ENCODE data around the gene TSPAN18.

Gene TSPAN18

DNA sequence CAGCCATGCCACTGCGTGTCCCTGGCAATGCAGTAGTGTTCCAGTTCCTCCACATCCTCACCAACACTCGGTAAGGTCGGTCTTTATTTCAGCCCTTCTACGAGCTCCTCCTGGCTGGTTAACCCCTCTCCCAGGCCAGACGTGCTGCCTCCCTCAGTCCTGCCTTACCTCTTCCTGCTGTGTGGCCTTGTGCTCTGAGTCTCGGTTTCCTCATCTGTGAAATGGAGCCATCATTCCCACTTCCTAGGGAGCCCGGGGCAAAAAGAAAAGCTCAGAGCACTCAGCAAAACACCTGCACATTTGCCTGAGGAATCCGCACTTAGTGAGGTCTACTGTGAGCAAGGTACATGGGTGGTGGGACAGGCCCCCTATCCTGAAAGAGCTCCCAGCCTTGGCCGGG lies 214.1 kb downstream of the TSPAN18 start:
- Mint-ChIP-seq H3K27ac (no peak overlapping the region), H3K4me1 (peaks cover 55% of the 10 kb centered on the region), H3K9me3 (no peaks in the 10 kb centered on the region), H3K36me3 (peaks cover 12% of the 10 kb centered on the region), H3K4me3 (no peak overlapping the region)
- ATAC-seq (no peak), DNase-seq (ENCODE audit: low spot score in 2 of 2) (no peak)

DNA sequence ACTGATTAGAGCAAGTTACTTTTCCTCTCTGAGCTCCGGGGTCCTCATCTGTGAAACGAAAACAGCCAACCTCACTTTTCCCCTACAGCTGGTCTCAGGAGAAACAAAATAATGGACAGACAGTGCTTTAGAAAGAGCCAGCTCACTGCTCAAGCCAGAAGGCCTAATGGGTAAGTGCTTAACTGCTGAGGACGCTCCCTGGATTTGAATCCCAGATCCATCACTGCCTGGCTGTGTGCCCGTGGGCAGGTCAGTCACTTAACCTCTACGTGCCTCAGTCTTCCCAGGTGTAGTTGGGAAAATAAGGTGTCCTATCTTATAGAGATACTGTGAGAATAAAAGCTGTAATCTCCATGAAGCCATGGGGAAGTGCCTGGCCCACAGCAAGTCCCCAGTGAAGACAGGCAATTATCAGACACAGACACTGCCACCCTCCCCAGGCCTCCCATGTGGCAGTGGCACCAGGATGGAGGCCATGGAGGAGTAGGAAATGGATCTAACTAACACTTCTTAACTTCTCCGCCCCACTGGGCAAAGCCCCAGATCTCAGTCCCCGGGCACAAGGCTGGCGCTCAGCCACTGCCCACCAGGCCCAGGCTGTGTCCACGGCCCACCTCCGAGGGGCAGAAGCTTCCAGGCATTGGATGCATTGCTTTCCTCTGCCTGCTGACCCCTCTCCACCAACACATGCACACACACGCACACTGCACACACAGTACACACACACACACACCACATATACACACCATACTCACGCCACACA lies 214.7 kb downstream of the TSPAN18 start:
- Mint-ChIP-seq H3K36me3 (peaks cover 12% of the 10 kb centered on the region), H3K9me3 (no peaks in the 10 kb centered on the region), H3K4me1 (peaks cover 61% of the 10 kb centered on the region), H3K27ac (peak overlapping the region; percentile 92), H3K4me3 (no peak overlapping the region)
- DNase-seq (ENCODE audit: low spot score in 2 of 2) (no peak), ATAC-seq (no peak)

DNA sequence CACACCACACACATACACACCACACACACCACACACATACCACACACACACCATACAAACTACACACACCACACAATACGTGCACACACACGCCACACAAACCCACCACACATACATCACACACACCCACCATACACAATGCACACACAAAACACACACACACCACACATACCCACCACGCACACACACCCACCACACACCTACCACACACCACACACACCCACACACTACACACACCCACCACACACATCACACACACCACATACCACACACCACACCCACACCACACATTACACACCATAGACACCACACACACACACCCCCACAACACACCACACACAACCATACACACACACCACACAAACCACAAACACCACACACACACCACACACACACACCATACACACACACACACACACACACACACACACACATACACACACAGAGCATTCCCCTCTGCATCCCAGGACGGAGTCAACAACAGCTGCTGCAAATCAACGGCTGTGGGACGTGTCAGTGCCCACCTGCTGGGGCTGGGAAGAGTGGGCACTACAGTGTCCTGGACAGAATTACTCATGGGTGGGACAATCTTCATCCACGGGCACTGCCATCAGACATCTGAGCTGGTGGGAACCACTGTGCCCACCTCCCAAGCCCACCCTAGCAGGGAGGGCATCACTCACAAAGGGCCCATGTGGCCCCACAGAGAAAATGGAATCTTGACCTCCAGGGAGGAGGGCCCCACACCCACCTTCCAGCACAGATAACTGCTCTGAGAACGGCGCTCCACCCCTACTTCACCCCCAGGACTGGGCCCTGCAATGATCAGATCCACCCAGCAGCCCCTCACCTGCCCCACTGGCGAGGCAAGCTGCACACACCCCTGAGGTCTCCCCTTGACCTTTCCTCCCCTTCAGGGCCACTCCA lies 215.5 kb downstream of the TSPAN18 start:
- DNase-seq (ENCODE audit: low spot score in 2 of 2): no peak
- peaks cover 66% of the 10 kb centered on the region for H3K4me1 Mint-ChIP-seq
- peak overlapping the region; percentile 28 for H3K4me3 Mint-ChIP-seq

DNA sequence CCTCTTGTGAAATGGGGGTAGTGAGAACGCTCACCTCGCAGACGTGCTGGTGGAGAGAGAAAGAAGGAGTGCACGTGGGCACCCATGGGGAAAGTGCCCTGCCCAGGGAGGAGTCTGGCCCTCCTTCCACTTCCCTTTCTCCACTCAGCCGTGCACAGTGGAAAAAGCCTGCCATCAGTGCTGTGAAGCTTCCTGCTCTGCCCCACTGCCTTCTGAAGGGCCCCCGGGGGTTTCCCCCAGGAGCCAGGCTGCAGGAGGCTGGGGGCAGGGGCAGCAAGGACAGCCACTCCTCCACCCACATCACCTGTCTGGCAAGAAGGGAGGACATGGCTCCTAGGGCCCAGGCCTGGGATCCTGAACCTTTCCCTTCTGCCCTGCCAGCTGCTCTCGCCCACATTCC lies 216.4 kb downstream of the TSPAN18 start:
- Mint-ChIP-seq H3K4me1 (peaks cover 74% of the 10 kb centered on the region), H3K27ac (peak overlapping the region; percentile 92), H3K4me3 (peak overlapping the region; percentile 28), H3K9me3 (no peaks in the 10 kb centered on the region), H3K36me3 (peaks cover 12% of the 10 kb centered on the region)
- DNase-seq (ENCODE audit: low spot score in 2 of 2) (no peak), ATAC-seq (peak; percentile 76)

More for the DNA sequence above, 215.5 kb downstream of the TSPAN18 start:
- peak overlapping the region; percentile 92 for H3K27ac Mint-ChIP-seq
- H3K36me3 Mint-ChIP-seq: peaks cover 12% of the 10 kb centered on the region
- no peaks in the 10 kb centered on the region for H3K9me3 Mint-ChIP-seq
- no peak for ATAC-seq

DNA sequence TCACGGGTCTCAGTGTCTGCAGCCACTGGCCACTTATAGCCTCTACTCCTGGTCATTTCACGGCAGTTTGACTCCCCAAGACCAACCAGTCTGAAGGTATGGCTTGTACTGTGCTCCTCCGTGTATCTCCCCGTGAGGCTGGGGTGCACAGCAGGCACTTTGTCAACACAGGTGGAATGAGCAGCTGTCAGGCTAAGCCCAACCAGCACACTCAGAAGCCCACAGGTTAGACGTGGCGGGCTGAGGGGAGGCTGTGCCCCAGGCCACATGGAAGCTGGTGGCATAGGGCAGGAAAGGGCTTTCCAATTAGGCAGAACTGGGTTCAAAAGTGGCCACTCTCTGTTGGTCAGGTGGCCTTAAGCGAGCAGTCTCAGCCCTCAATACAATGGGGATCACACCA lies 216.9 kb downstream of the TSPAN18 start:
- H3K4me1 Mint-ChIP-seq: peaks cover 80% of the 10 kb centered on the region
- peak overlapping the region; percentile 92 for H3K27ac Mint-ChIP-seq
- no peak for ATAC-seq
- peaks cover 12% of the 10 kb centered on the region for H3K36me3 Mint-ChIP-seq
- no peak for DNase-seq (ENCODE audit: low spot score in 2 of 2)
- H3K4me3 Mint-ChIP-seq: peak overlapping the region; percentile 28
- H3K9me3 Mint-ChIP-seq: no peaks in the 10 kb centered on the region

DNA sequence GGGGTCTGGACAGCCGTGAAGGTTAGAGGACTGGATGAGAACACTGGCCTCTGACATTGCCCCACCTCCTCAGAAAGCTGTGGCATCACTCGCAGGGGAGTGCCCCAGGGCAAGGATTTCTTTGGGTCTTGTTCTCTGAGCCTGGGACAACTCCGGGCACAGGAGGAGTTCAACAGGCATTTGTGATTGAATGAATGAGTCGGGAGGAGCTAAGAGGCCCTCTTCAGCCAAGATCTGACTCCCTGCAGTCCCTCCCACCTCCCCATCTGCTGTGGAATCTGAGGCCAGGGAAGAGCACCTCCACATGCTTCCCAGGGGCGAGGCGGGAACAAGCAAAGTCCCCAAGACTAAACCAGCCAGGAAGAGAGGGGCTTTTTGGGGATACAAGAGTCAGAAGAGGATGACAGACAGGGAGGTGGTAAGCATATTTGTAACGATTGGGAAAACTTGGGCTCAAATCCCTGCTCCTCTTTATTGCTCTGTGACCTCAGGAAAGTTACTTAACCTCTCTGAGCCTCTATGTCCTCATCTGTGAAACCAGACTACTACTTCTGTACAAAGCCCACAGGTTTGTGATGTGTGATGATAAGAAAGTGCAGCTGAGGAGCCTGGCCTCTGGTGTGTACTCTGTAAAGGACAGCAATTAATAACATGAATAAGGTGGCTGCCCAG lies 217.6 kb downstream of the TSPAN18 start:
- Mint-ChIP-seq H3K36me3 (peaks cover 12% of the 10 kb centered on the region), H3K4me3 (no peak overlapping the region), H3K4me1 (peaks cover 86% of the 10 kb centered on the region), H3K9me3 (no peaks in the 10 kb centered on the region), H3K27ac (peak overlapping the region; percentile 92)
- ATAC-seq (no peak), DNase-seq (ENCODE audit: low spot score in 2 of 2) (no peak)

DNA sequence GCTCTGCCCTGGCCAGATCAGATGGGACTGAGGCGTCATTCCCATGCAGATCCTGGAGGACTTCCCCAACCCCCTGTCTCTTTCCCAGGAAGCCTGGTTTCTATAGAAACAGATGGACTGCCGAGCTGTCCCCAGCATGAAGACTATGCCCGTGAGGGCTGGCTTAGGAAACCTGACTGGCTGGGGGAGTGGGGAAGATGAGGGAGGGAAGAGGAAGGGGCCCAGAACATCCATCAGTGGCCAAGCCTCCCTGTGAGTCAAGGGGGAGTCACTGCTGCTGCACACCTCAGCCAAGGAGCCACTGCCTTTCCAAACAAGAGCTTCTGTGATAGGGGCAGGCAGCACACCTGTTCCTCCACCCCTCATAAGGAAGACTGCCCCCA lies 218.1 kb downstream of the TSPAN18 start:
- peaks cover 12% of the 10 kb centered on the region for H3K36me3 Mint-ChIP-seq
- DNase-seq (ENCODE audit: low spot score in 2 of 2) (no peak), ATAC-seq (no peak)
- peaks cover 85% of the 10 kb centered on the region for H3K4me1 Mint-ChIP-seq
- H3K27ac Mint-ChIP-seq: peak overlapping the region; percentile 14
- H3K9me3 Mint-ChIP-seq: no peaks in the 10 kb centered on the region
- H3K4me3 Mint-ChIP-seq: no peak overlapping the region

DNA sequence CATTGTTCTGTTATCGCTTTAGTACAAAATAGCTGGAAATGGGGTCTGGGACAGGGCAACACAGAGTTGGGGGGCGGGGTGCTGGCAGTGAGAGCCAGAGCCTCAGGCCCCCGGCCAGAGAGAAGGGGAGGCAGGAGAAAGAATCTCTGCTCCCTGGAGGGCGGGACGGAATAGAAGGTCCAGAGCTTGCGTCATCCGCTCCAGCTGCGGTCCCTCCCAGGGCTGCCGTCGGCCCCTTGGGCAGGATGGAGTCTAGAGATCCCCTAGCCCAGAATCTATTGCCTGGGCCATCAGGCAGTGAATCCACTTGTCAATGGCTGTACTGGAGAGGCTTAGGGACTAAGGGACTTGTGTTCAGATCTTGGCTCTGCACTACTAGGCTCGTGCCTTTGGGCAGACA lies 218.9 kb downstream of the TSPAN18 start:
- Mint-ChIP-seq H3K27ac (no peak overlapping the region), H3K4me3 (no peak overlapping the region), H3K36me3 (peaks cover 12% of the 10 kb centered on the region), H3K9me3 (no peaks in the 10 kb centered on the region), H3K4me1 (peaks cover 77% of the 10 kb centered on the region)
- no peak for ATAC-seq
- no peak for DNase-seq (ENCODE audit: low spot score in 2 of 2)

DNA sequence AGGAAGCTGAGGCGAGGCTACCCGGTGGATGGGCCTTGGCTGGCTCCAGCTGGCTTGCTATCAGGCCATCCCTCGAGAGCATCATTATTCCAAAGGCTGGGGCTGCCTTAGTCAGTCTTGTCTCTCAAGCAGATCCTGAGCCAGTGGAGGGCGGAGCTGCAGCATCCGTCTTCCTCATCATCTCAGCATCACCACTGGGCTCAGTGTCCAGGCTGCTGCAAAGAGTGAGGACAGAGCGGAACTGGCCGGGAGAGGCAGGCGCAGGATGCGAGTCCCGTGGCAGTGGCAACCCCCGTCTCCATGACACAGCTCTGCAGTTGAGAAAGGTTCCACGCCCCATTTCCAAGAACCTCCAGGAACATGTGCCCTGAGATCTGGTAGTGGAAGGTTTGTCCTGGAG lies 219.5 kb downstream of the TSPAN18 start:
- no peak for ATAC-seq
- H3K4me3 Mint-ChIP-seq: no peak overlapping the region
- H3K9me3 Mint-ChIP-seq: no peaks in the 10 kb centered on the region
- H3K36me3 Mint-ChIP-seq: peaks cover 12% of the 10 kb centered on the region
- H3K27ac Mint-ChIP-seq: no peak overlapping the region
- H3K4me1 Mint-ChIP-seq: peaks cover 73% of the 10 kb centered on the region
- DNase-seq (ENCODE audit: low spot score in 2 of 2): no peak

DNA sequence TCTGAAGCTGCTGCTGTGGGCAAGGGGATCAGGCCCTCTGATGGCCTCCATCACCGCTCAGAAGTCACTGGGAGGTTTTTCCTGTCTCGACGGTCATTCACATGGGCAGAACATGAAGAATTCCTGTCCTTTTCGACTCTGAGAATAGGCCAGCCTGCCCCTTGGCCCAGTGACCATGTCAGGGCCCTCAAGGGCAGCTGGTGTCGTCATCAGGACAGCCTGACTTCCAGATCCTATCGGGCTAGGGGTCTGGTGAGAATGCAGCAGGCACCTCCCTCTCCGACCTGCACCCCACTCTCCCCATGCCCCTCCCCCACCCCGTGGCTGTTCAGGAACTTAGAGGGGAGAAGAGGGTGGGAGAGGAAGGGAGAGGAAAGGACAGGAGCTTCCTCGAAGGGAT lies 220.4 kb downstream of the TSPAN18 start:
- no peak for ATAC-seq
- Mint-ChIP-seq H3K36me3 (peaks cover 8% of the 10 kb centered on the region), H3K9me3 (no peaks in the 10 kb centered on the region), H3K27ac (no peak overlapping the region), H3K4me1 (peaks cover 71% of the 10 kb centered on the region), H3K4me3 (no peak overlapping the region)
- no peak for DNase-seq (ENCODE audit: low spot score in 2 of 2)

DNA sequence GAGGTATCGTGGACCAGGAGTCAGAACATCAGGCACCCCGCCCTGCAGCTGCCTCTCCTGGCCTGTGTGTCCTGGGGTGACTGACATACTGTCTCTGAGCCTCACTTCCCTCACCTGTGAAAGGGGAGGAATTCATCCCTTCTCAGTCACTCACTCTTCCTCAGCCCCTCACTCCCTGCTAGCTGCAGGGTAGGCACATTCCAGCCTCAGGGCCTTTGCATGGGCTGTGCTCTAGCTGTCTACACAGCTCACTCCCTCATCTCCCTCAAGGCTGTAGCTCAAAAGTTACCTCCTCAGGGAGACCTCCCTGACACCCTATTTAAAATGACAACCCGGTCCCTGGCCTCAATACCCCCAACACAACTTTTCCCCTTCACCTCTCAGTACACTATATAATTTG lies 221.4 kb downstream of the TSPAN18 start:
- DNase-seq (ENCODE audit: low spot score in 2 of 2) (no peak), ATAC-seq (no peak)
- Mint-ChIP-seq H3K4me1 (peaks cover 61% of the 10 kb centered on the region), H3K27ac (no peak overlapping the region), H3K4me3 (peak overlapping the region; percentile 78), H3K36me3 (peaks cover 1% of the 10 kb centered on the region), H3K9me3 (no peaks in the 10 kb centered on the region)

DNA sequence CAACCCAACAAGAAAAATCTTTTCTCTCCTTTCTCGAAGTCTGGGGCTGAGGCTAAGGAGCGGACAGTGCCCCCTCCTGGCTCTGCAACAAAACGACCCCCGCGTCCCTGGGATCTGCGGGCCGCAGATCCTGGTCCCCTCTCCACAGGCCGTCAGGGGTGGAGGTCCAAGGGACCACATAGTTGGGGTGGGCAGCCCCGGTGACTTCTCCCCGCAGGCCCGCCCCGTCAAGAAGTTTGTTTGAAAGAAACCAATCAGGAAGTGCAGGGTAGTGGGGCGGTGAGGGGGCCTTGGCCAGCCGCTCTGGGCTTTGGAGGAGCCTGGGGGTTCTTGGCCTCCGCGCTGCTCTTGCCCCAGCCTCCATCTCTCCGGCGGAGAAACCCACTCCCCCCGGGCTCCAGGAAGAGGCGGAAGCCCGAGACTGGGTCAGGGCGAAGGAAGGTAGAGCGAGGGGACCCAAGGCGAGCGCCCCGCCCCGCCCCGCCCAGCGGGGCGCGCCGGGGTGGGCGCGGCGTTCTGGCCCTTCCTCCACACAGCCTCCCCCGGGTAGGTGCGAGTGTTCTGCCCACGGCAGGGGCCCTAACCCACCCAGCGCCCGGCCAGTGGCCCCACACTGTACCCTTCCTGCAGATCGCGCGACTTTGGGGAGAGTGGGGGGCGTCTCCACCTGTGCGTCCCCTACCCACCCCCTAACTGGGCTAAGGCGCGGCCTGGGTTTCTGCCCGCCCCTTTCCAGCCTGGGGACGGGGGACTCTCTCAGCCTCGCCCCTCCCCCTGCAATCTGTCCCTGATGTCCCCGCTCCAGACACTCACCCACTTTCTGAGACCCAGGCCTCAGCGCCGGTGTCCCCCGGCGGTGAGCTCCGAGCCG lies 222.6 kb downstream of the TSPAN18 start:
- Mint-ChIP-seq H3K4me1 (peaks cover 53% of the 10 kb centered on the region), H3K27ac (peak overlapping the region; percentile 68), H3K9me3 (no peaks in the 10 kb centered on the region), H3K4me3 (peak overlapping the region; percentile 78), H3K36me3 (no peaks in the 10 kb centered on the region)
- DNase-seq (ENCODE audit: low spot score in 2 of 2) (peak; percentile 13 to 77), ATAC-seq (peak; percentile 51)

DNA sequence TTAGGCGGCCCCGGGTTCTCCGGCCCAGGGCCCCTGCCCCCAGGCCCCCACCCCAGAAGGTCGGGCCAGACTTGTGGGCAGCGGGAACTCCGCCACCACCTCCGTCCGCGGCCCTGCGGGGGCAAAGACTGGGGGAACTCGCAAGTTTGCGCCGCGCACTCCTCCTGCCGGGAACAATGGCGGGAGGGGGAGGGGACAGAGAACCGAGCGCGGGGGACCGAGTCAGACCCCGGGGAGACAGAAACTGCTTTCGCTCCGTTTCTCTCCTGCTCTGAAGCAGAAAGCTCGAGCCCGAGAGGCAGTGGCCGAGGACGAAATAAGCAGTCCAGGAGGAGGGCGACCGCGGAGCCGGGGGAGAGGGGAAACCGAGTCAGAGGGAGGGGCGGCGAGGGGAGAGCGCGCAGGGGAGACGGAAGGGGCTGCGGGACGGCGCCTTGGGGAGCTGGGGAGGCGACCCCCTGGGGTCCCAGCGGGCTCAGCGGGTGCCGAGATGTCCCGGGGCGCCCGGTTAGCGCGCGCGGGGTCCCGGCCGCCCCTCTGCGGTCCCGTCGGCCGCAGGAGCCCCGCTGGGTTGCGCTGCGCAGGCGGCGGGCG lies 223.4 kb downstream of the TSPAN18 start:
- DNase-seq (ENCODE audit: low spot score in 2 of 2) (peak; percentile 32 to 71), ATAC-seq (peak; percentile 22)
- no peaks in the 10 kb centered on the region for H3K9me3 Mint-ChIP-seq
- H3K4me3 Mint-ChIP-seq: peak overlapping the region; percentile 78
- H3K27ac Mint-ChIP-seq: peak overlapping the region; percentile 65
- H3K4me1 Mint-ChIP-seq: peaks cover 53% of the 10 kb centered on the region
- H3K36me3 Mint-ChIP-seq: no peaks in the 10 kb centered on the region
